Measurements from ENCODE around the gene IFNA10. TPM values are rescaled to one million over a fixed set of nuclear protein-coding genes. Genes with fewer than 3 reads are reported as not detected.
"Not testable (repeated sequence)": the region's sequence is repeated elsewhere in the genome, so short reads cannot be mapped to it uniquely, and the experiment has no call there.

IFNA10 gene
- polyA plus RNA-seq, 1 donor from 2014 or later, result not detected

DNA sequence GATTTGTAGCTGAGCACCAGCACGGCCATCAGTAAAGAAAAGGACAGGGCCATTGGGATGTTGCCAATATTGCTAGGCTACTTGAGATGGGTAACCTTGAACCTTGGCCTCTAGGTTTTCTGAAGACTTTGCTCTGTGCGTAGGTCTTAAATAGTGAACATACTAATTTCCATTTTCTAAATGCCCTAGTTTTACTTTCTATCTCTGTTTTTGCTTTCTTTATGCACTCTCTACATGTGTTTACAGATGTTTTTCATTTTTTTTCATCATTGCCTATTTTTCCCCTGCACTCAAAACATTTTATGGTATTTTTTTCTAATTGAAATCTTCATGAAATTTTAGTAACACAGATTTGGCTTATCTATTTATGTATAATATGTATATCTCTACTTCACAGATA, 40.4 kb downstream of the IFNA10 start, which contains the start of gene IFNA21:
Gene IFNA21, minus strand, starts transcription at position 101 of the 400 bp plus-strand sequence. Its CDS starts 48 bp downstream, at position 53.
- H3K9ac ChIP-seq (ENCODE audit: low read length); H3K4me2 ChIP-seq (ENCODE audit: low read length); H3K27ac ChIP-seq (ENCODE audit: low read length); H3K9me3 ChIP-seq (ENCODE audit: low read length); H3K9me2 ChIP-seq (ENCODE audit: insufficient read depth, low read length); H3K4me3 ChIP-seq (ENCODE audit: low read length); H3F3A ChIP-seq (ENCODE audit: insufficient read depth, low read length, poor library complexity, severe bottlenecking); H3K36me3 ChIP-seq (ENCODE audit: insufficient read depth, low read length); H3K79me2 ChIP-seq (replicated peaks; ENCODE audit: insufficient read depth, low read length); H2AFZ ChIP-seq (ENCODE audit: low read depth, low read length); H3K27me3 ChIP-seq (ENCODE audit: insufficient read depth, low read depth, low read length); H4K20me1 ChIP-seq (ENCODE audit: insufficient read depth): not testable (repeated sequence)

DNA sequence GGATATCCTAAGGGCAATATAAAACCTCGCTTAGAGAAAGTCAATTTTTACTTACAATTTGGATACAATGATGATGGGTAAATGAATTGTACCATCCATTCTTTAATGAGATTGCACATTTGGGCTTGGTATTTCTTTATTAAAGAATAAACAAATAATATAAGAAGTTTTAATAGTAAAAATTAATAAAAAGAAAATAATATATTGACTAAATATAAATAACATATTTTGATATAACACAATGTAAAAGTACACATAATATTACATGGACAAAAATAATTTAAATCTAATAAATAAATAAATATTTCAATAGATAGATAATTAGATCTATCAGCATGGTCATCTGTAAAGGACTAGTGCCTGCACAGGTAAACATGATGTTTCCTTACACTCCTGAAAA, 41.4 kb downstream of the IFNA10 start:
- Histone ChIP-seq H4K20me1 (ENCODE audit: insufficient read depth) (no peaks in the 10 kb centered on the region), H3K27me3 (ENCODE audit: insufficient read depth, low read depth, low read length) (no peaks in the 10 kb centered on the region), H3F3A (ENCODE audit: insufficient read depth, low read length, poor library complexity, severe bottlenecking) (no peaks in the 10 kb centered on the region), H3K36me3 (ENCODE audit: insufficient read depth, low read length) (no peaks in the 10 kb centered on the region), H3K9me3 (ENCODE audit: low read length) (no peaks in the 10 kb centered on the region), H3K4me2 (ENCODE audit: low read length) (no peak overlapping the region), H3K9me2 (ENCODE audit: insufficient read depth, low read length) (no peaks in the 10 kb centered on the region), H3K27ac (ENCODE audit: low read length) (no peak overlapping the region), H3K4me3 (ENCODE audit: low read length) (no peak overlapping the region), H2AFZ (ENCODE audit: low read depth, low read length) (no peak overlapping the region), H3K9ac (ENCODE audit: low read length) (no peak overlapping the region), H3K79me2 (replicated peaks; ENCODE audit: insufficient read depth, low read length) (no peaks in the 10 kb centered on the region)
- no peak for TF ChIP-seq TAF1 (IDR thresholded peaks at IDR 0.05; ENCODE audit: low read depth)
- TF ChIP-seq, protein P1, sequence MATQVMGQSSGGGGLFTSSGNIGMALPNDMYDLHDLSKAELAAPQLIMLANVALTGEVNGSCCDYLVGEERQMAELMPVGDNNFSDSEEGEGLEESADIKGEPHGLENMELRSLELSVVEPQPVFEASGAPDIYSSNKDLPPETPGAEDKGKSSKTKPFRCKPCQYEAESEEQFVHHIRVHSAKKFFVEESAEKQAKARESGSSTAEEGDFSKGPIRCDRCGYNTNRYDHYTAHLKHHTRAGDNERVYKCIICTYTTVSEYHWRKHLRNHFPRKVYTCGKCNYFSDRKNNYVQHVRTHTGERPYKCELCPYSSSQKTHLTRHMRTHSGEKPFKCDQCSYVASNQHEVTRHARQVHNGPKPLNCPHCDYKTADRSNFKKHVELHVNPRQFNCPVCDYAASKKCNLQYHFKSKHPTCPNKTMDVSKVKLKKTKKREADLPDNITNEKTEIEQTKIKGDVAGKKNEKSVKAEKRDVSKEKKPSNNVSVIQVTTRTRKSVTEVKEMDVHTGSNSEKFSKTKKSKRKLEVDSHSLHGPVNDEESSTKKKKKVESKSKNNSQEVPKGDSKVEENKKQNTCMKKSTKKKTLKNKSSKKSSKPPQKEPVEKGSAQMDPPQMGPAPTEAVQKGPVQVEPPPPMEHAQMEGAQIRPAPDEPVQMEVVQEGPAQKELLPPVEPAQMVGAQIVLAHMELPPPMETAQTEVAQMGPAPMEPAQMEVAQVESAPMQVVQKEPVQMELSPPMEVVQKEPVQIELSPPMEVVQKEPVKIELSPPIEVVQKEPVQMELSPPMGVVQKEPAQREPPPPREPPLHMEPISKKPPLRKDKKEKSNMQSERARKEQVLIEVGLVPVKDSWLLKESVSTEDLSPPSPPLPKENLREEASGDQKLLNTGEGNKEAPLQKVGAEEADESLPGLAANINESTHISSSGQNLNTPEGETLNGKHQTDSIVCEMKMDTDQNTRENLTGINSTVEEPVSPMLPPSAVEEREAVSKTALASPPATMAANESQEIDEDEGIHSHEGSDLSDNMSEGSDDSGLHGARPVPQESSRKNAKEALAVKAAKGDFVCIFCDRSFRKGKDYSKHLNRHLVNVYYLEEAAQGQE (IDR thresholded peaks at IDR 0.05; ENCODE audit: borderline replicate concordance), result no peak
- TF ChIP-seq MXI1 (conservative IDR thresholded peaks at IDR 0.05; ENCODE audit: poor library complexity, severe bottlenecking), result no peak
- no peak for TF ChIP-seq POLR2AphosphoS5 (IDR thresholded peaks at IDR 0.05)
- TF ChIP-seq RAD21 (conservative IDR thresholded peaks at IDR 0.05), result no peak
- TF ChIP-seq EP300 (conservative IDR thresholded peaks at IDR 0.05; ENCODE audit: poor library complexity, severe bottlenecking), result no peak
- TF ChIP-seq, protein P2, sequence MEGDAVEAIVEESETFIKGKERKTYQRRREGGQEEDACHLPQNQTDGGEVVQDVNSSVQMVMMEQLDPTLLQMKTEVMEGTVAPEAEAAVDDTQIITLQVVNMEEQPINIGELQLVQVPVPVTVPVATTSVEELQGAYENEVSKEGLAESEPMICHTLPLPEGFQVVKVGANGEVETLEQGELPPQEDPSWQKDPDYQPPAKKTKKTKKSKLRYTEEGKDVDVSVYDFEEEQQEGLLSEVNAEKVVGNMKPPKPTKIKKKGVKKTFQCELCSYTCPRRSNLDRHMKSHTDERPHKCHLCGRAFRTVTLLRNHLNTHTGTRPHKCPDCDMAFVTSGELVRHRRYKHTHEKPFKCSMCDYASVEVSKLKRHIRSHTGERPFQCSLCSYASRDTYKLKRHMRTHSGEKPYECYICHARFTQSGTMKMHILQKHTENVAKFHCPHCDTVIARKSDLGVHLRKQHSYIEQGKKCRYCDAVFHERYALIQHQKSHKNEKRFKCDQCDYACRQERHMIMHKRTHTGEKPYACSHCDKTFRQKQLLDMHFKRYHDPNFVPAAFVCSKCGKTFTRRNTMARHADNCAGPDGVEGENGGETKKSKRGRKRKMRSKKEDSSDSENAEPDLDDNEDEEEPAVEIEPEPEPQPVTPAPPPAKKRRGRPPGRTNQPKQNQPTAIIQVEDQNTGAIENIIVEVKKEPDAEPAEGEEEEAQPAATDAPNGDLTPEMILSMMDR (IDR thresholded peaks at IDR 0.05; ENCODE audit: poor library complexity, severe bottlenecking), result no peak
- TF ChIP-seq EZH2 (IDR thresholded peaks at IDR 0.05; ENCODE audit: borderline replicate concordance, insufficient read depth, low read length, poor library complexity, severe bottlenecking), result no peak
- TF ChIP-seq SMC3 (conservative IDR thresholded peaks at IDR 0.05; ENCODE audit: poor library complexity), result no peak

DNA sequence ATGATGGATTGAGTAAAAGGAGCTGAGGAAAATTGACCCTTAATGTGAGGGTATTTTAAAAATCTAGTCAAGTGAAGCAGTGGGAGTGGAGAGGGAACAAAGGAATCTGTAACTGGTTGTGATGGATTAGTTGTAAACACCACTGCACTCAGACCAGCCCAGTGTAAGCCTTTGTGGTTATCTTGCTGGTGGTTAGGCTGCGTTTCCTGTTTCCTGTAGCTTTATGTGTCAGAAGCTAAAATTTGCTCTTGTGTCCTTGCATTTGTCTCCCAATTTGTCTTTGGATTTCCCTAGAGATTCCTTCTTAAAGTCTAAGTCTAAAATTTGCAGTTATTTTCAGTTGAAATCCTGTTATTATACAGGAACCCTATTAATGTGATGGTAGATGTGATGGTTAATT, 46.8 kb downstream of the IFNA10 start:
- no peaks in the 10 kb centered on the region for H3F3A ChIP-seq (ENCODE audit: insufficient read depth, low read length, poor library complexity, severe bottlenecking)
- no peaks in the 10 kb centered on the region for H3K9me2 ChIP-seq (ENCODE audit: insufficient read depth, low read length)
- H3K9ac ChIP-seq (ENCODE audit: low read length), result no peak overlapping the region
- H3K27me3 ChIP-seq (ENCODE audit: insufficient read depth, low read depth, low read length), result no peaks in the 10 kb centered on the region
- H3K9me3 ChIP-seq (ENCODE audit: low read length), result no peaks in the 10 kb centered on the region
- H2AFZ ChIP-seq (ENCODE audit: low read depth, low read length), result no peak overlapping the region
- no peak overlapping the region for H3K4me3 ChIP-seq (ENCODE audit: low read length)
- H4K20me1 ChIP-seq (ENCODE audit: insufficient read depth), result no peaks in the 10 kb centered on the region
- H3K27ac ChIP-seq (ENCODE audit: low read length), result no peak overlapping the region
- H3K79me2 ChIP-seq (replicated peaks; ENCODE audit: insufficient read depth, low read length), result no peaks in the 10 kb centered on the region
- no peak overlapping the region for H3K4me2 ChIP-seq (ENCODE audit: low read length)
- no peaks in the 10 kb centered on the region for H3K36me3 ChIP-seq (ENCODE audit: insufficient read depth, low read length)
- TF ChIP-seq EZH2 (IDR thresholded peaks at IDR 0.05; ENCODE audit: borderline replicate concordance, insufficient read depth, low read length, poor library complexity, severe bottlenecking) (no peak), TAF1 (IDR thresholded peaks at IDR 0.05; ENCODE audit: low read depth) (no peak), RAD21 (conservative IDR thresholded peaks at IDR 0.05) (no peak), SMC3 (conservative IDR thresholded peaks at IDR 0.05; ENCODE audit: poor library complexity) (no peak), EP300 (conservative IDR thresholded peaks at IDR 0.05; ENCODE audit: poor library complexity, severe bottlenecking) (no peak), MXI1 (conservative IDR thresholded peaks at IDR 0.05; ENCODE audit: poor library complexity, severe bottlenecking) (no peak), POLR2AphosphoS5 (IDR thresholded peaks at IDR 0.05) (no peak)
- TF ChIP-seq, protein P2 (IDR thresholded peaks at IDR 0.05; ENCODE audit: poor library complexity, severe bottlenecking), result no peak
- TF ChIP-seq, protein P1 (IDR thresholded peaks at IDR 0.05; ENCODE audit: borderline replicate concordance), result no peak

Data from neural cell (in vitro differentiated cells).